Measurements from ENCODE around the gene TRPV4. TPM values are rescaled to one million over a fixed set of nuclear protein-coding genes. Genes with fewer than 3 reads are reported as not detected.

Gene TRPV4
- total RNA-seq, 2 donors from 2014 or later: not detected

- Mint-ChIP-seq H3K4me3 (no peak overlapping the region), H3K27me3 (ENCODE audit: low read depth) (peaks cover 30% of the 10 kb centered on the region), H3K27ac (no peak overlapping the region), H3K9me3 (no peaks in the 10 kb centered on the region), H3K4me1 (ENCODE audit: low read depth) (peaks cover 6% of the 10 kb centered on the region), H3K36me3 (ENCODE audit: insufficient read depth in 2 of 2) (no peaks in the 10 kb centered on the region)
- ATAC-seq (replicated peaks in 1 of 2) (no peak), DNase-seq (no peak)
Measured at GRCh38 chr12:109830718-109831117, 2.5 kb downstream of the TRPV4 start.

- Mint-ChIP-seq H3K27ac (no peak overlapping the region), H3K36me3 (ENCODE audit: insufficient read depth in 2 of 2) (no peaks in the 10 kb centered on the region), H3K27me3 (ENCODE audit: low read depth) (peaks cover 27% of the 10 kb centered on the region), H3K4me1 (ENCODE audit: low read depth) (peaks cover 6% of the 10 kb centered on the region), H3K9me3 (no peaks in the 10 kb centered on the region), H3K4me3 (no peak overlapping the region)
- no peak for ATAC-seq (replicated peaks in 1 of 2)
- no peak for DNase-seq
Measured at GRCh38 chr12:109830267-109830666, 2.9 kb downstream of the TRPV4 start.

DNA sequence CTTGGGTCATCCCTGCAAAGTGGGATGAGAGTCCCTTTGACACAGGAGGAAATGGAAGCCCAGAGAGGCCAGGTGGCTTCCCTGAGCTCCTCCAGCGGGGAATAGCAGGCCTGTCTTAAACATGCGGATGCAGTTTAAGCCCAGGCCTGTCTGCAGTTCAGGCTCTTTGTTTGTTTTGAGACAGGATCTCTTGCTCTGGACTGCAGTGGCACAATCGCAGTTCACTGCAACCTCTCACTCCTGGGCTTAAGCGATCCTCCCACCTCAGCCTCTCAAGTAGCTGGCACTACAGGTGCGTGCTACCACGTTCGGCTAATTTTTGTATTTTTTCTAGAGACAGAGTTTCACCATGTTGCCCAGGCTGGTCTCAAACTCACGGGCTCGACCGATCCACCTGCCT lies 3.5 kb downstream of the TRPV4 start:
- H3K9me3 Mint-ChIP-seq: no peaks in the 10 kb centered on the region
- no peak overlapping the region for H3K27ac Mint-ChIP-seq
- H3K36me3 Mint-ChIP-seq (ENCODE audit: insufficient read depth in 2 of 2): no peaks in the 10 kb centered on the region
- DNase-seq (no peak), ATAC-seq (replicated peaks in 1 of 2) (no peak)
- H3K4me1 Mint-ChIP-seq (ENCODE audit: low read depth): peaks cover 6% of the 10 kb centered on the region
- H3K4me3 Mint-ChIP-seq: no peak overlapping the region
- peaks cover 22% of the 10 kb centered on the region for H3K27me3 Mint-ChIP-seq (ENCODE audit: low read depth)

DNA sequence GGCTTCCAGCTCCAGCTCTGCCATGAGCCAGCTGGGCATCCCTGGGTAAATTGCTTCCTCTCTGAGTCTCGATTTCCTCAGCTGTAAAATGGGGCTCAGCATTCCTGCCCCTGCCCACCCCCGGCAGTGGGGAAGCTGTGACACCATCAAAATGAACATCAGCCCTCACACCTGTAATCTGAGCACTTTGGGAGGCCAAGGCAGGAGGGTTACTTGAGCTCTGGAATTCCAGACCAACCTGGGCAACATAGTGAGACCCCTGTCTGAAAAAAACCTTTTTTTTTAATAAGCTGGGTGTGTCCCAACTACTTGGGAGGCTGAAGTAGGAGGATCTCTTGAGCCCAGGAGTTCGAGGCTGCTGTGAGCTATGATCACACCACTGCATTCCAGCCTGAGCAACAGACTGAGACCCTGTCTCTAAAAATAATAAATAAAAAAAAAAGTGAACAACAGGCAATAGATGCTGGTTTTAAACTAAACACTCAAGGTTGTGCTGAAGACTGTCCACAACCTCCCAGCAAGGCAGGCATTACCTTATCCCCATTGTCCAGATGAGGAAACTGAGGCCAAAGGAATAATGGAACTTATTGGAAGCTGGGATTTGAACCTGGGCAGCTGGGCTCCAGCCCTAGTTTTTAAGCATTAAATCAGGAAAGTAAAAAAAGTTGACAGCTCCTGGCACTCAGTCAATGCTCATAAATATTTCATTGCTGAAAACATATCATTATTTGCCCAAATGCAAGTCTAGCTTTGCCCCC lies 4.3 kb downstream of the TRPV4 start:
- DNase-seq (no peak), ATAC-seq (replicated peaks in 1 of 2) (no peak)
- no peaks in the 10 kb centered on the region for H3K9me3 Mint-ChIP-seq
- H3K27ac Mint-ChIP-seq: no peak overlapping the region
- H3K4me1 Mint-ChIP-seq (ENCODE audit: low read depth): peaks cover 6% of the 10 kb centered on the region
- H3K27me3 Mint-ChIP-seq (ENCODE audit: low read depth): peaks cover 22% of the 10 kb centered on the region
- H3K36me3 Mint-ChIP-seq (ENCODE audit: insufficient read depth in 2 of 2): no peaks in the 10 kb centered on the region
- no peak overlapping the region for H3K4me3 Mint-ChIP-seq

- H3K36me3 Mint-ChIP-seq (ENCODE audit: insufficient read depth in 2 of 2): no peaks in the 10 kb centered on the region
- no peaks in the 10 kb centered on the region for H3K4me1 Mint-ChIP-seq (ENCODE audit: low read depth)
- DNase-seq: no peak
- no peaks in the 10 kb centered on the region for H3K9me3 Mint-ChIP-seq
- H3K27me3 Mint-ChIP-seq (ENCODE audit: low read depth): peaks cover 15% of the 10 kb centered on the region
- no peak overlapping the region for H3K27ac Mint-ChIP-seq
- no peak for ATAC-seq (replicated peaks in 1 of 2)
- no peak overlapping the region for H3K4me3 Mint-ChIP-seq
Measured at GRCh38 chr12:109827566-109828550, 5.3 kb downstream of the TRPV4 start.

GRCh38 chr12:109827080-109827479 lies 6.1 kb downstream of the TRPV4 start:
- H3K4me1 Mint-ChIP-seq (ENCODE audit: low read depth): no peaks in the 10 kb centered on the region
- ATAC-seq (replicated peaks in 1 of 2) (no peak), DNase-seq (no peak)
- H3K9me3 Mint-ChIP-seq: no peaks in the 10 kb centered on the region
- H3K4me3 Mint-ChIP-seq: no peak overlapping the region
- no peaks in the 10 kb centered on the region for H3K36me3 Mint-ChIP-seq (ENCODE audit: insufficient read depth in 2 of 2)
- no peak overlapping the region for H3K27ac Mint-ChIP-seq
- peaks cover 15% of the 10 kb centered on the region for H3K27me3 Mint-ChIP-seq (ENCODE audit: low read depth)

- Mint-ChIP-seq H3K27ac (no peak overlapping the region), H3K4me1 (ENCODE audit: low read depth) (no peaks in the 10 kb centered on the region), H3K36me3 (ENCODE audit: insufficient read depth in 2 of 2) (no peaks in the 10 kb centered on the region), H3K27me3 (ENCODE audit: low read depth) (no peaks in the 10 kb centered on the region), H3K4me3 (no peak overlapping the region), H3K9me3 (no peaks in the 10 kb centered on the region)
- ATAC-seq (replicated peaks in 1 of 2) (no peak), DNase-seq (no peak)
Measured at GRCh38 chr12:109824731-109825130, 8.5 kb downstream of the TRPV4 start.

DNA sequence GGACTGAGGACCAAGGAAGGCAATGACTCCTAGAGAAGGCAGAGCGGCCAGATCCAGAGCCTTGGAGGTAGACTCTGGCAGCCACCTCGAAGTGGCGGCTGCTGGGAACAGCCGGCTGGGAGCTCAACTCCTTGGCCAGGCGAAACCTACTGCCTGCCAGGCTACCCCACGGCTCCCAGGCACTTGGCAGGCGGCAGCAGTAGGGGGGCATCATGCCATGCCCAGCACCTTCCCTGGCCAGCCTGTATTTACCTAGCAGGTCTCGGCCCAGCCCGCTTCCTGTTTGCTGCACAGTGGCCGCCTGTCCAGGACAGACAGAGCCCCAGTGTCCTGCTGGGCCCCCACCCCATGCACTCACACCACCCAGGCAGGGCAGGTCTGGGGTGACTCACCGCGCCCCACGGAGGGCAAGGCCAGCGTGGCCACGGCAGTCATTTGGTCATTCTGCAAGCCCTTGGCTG lies 10.2 kb downstream of the TRPV4 start:
- Mint-ChIP-seq H3K9me3 (no peaks in the 10 kb centered on the region), H3K4me3 (no peak overlapping the region), H3K36me3 (ENCODE audit: insufficient read depth in 2 of 2) (no peaks in the 10 kb centered on the region), H3K27ac (no peak overlapping the region), H3K4me1 (ENCODE audit: low read depth) (no peaks in the 10 kb centered on the region), H3K27me3 (ENCODE audit: low read depth) (no peaks in the 10 kb centered on the region)
- ATAC-seq (replicated peaks in 1 of 2) (no peak), DNase-seq (no peak)

GRCh38 chr12:109822416-109822815 lies 10.8 kb downstream of the TRPV4 start:
- DNase-seq: no peak
- H3K4me1 Mint-ChIP-seq (ENCODE audit: low read depth): no peaks in the 10 kb centered on the region
- H3K27me3 Mint-ChIP-seq (ENCODE audit: low read depth): no peaks in the 10 kb centered on the region
- no peak overlapping the region for H3K27ac Mint-ChIP-seq
- H3K9me3 Mint-ChIP-seq: no peaks in the 10 kb centered on the region
- H3K36me3 Mint-ChIP-seq (ENCODE audit: insufficient read depth in 2 of 2): no peaks in the 10 kb centered on the region
- no peak overlapping the region for H3K4me3 Mint-ChIP-seq
- no peak for ATAC-seq (replicated peaks in 1 of 2)

GRCh38 chr12:109821968-109822367 lies 11.2 kb downstream of the TRPV4 start:
- Mint-ChIP-seq H3K36me3 (ENCODE audit: insufficient read depth in 2 of 2) (no peaks in the 10 kb centered on the region), H3K9me3 (no peaks in the 10 kb centered on the region), H3K4me3 (no peak overlapping the region), H3K27me3 (ENCODE audit: low read depth) (no peaks in the 10 kb centered on the region), H3K4me1 (ENCODE audit: low read depth) (no peaks in the 10 kb centered on the region), H3K27ac (no peak overlapping the region)
- ATAC-seq (replicated peaks in 1 of 2) (no peak), DNase-seq (no peak)

- Mint-ChIP-seq H3K9me3 (no peaks in the 10 kb centered on the region), H3K27me3 (ENCODE audit: low read depth) (no peaks in the 10 kb centered on the region), H3K4me1 (ENCODE audit: low read depth) (no peaks in the 10 kb centered on the region), H3K4me3 (no peak overlapping the region), H3K27ac (no peak overlapping the region), H3K36me3 (ENCODE audit: insufficient read depth in 2 of 2) (no peaks in the 10 kb centered on the region)
- no peak for DNase-seq
- no peak for ATAC-seq (replicated peaks in 1 of 2)
Measured at GRCh38 chr12:109820816-109821381, 12.3 kb downstream of the TRPV4 start.

DNA sequence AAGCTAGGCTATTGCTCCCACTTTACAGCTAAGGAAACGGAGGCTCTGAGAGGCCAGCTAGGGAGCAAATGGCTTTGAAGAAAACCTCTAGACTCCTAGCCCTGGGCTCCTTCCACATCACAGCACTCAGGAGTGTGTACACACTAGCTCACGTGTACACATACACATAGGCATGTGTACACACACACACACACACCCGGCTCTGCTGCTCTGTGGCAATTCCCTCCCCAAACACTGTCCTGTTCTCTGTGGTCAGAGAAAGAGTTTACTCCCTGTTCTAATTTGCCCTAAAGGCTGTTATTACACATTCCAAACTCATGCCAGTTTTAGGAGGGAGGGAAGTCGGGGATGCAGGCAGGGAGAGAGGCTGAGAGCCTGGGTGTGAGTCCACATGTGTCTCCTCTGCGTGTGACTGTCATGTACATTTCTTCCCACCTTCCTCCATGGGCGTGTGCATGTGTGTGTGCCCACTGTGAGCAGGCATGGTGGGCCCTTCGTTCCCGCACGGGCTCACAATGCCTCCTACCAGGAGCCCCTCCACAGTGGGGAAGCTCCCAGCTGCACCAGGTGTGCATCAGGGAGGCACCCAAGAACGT lies 14.2 kb downstream of the TRPV4 start:
- Mint-ChIP-seq H3K4me3 (no peak overlapping the region), H3K9me3 (no peaks in the 10 kb centered on the region), H3K4me1 (ENCODE audit: low read depth) (no peaks in the 10 kb centered on the region), H3K27me3 (ENCODE audit: low read depth) (no peaks in the 10 kb centered on the region), H3K27ac (no peak overlapping the region), H3K36me3 (ENCODE audit: insufficient read depth in 2 of 2) (no peaks in the 10 kb centered on the region)
- no peak for DNase-seq
- no peak for ATAC-seq (replicated peaks in 1 of 2)

GRCh38 chr12:109818253-109818652 lies 14.9 kb downstream of the TRPV4 start:
- Mint-ChIP-seq H3K27ac (no peak overlapping the region), H3K36me3 (ENCODE audit: insufficient read depth in 2 of 2) (no peaks in the 10 kb centered on the region), H3K4me3 (no peak overlapping the region), H3K4me1 (ENCODE audit: low read depth) (no peaks in the 10 kb centered on the region), H3K9me3 (no peaks in the 10 kb centered on the region), H3K27me3 (ENCODE audit: low read depth) (no peaks in the 10 kb centered on the region)
- ATAC-seq (replicated peaks in 1 of 2) (no peak), DNase-seq (no peak)
